ENCODE data around the gene RIC8A. TPM values are rescaled to one million over a fixed set of nuclear protein-coding genes. Genes with fewer than 3 reads are reported as not detected.

The RIC8A gene
- total and polyA plus RNA-seq, 9 donors = 33.6 to 119 (median 83.8) TPM

DNA sequence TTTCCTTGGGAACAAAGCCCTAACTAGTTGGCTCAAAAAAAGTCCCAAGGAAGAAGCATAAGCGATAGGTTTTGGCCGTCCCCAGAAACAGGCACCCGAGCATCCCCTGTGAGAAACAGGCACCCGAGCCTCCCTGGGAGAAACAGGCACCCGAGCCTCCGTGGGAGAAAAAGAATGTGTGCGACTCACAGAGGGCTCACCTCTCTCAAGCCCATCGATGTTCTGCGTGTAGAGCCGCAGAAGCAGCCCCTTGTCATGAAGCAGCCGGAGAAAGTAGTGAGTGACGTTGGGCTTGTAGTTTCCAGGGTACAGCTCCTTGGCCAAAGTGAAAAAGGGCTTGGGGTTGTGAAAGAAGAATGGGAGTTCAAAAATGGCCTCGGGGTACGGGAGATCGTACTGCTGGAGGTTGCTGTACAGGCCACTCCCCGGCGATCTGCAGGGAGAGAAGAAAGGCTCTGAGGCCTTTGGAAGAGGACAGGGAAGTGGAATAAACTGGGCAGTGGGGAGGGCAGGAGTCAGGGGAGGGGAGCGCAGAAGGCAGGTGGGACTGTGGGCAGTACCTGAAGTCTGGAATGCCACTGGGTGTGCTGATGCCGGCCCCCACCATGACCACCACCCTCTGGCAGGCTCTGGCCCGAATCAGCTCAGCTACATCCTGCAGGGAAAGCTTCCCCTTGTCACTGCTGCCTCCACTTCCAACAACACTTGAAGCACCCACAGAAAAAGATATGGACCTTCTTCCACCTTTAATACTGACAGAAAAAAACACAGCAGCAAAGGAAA, 25.5 kb downstream of the RIC8A start:
- no peak for TF ChIP-seq POLR2A (IDR thresholded peaks at IDR 0.05)
- TF ChIP-seq EP300 (IDR thresholded peaks at IDR 0.05) = no peak
- no peak for TF ChIP-seq CTCF (IDR thresholded peaks at IDR 0.05)
- intact Hi-C loops (cut with DNase I) = loop anchor here in 1 of 4 donors (10.0 kb wide), 1 partner anchor 72 kb away; the partner anchor contains the start of gene IFITM2
- no peak for DNase-seq
- no peaks in the 10 kb centered on the region for H3K9me3 ChIP-seq
- 88 to 90% (median 89%) methylated on average over 20 of the region's 20 CpGs for WGBS, 3 donors
- H3K36me3 ChIP-seq = no peaks in the 10 kb centered on the region
- no peak overlapping the region for H3K4me3 ChIP-seq
- H3K27me3 ChIP-seq = no peaks in the 10 kb centered on the region
- H3K27ac ChIP-seq = no peak overlapping the region
- H3K4me1 ChIP-seq (ENCODE audit: insufficient read depth) = peaks cover 8% of the 10 kb centered on the region

DNA sequence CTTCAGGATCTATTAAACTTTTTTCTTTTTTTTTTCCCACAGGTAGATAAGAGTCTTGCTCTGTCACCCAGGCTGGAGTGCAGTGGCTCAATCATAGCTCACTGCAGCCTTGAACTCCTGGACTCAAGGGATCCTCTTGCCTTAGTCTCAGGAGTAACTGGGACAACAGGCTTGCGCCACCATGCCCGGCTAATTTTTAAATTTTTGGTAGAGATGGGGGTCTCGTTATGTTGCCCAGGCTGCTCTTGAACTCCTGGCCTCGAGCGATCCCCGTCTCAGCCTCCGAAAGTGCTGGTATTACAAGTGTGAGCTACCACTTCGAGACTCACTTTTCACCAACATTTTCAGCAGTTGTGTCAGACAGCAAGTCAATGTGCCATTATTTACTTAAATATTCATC, 27.7 kb downstream of the RIC8A start:
- no peaks in the 10 kb centered on the region for H3K27me3 ChIP-seq
- no peak for DNase-seq
- no peaks in the 10 kb centered on the region for H3K9me3 ChIP-seq
- peaks cover 8% of the 10 kb centered on the region for H3K4me1 ChIP-seq (ENCODE audit: insufficient read depth)
- H3K27ac ChIP-seq = no peak overlapping the region
- H3K36me3 ChIP-seq = no peaks in the 10 kb centered on the region
- TF ChIP-seq CTCF (IDR thresholded peaks at IDR 0.05) (no peak), EP300 (IDR thresholded peaks at IDR 0.05) (no peak), POLR2A (IDR thresholded peaks at IDR 0.05) (no peak)
- 65 to 76% (median 70%) methylated on average over 8 of the region's 8 CpGs for WGBS, 3 donors
- intact Hi-C loops (cut with DNase I) = loop anchor here in 2 of 4 donors (5.0 to 10.0 kb wide), 2 partner anchors 70 to 212 kb away; partner anchors contain the start of gene IFITM2 (in 1 of the 2)
- peak overlapping the region; percentile 88 for H3K4me3 ChIP-seq

DNA sequence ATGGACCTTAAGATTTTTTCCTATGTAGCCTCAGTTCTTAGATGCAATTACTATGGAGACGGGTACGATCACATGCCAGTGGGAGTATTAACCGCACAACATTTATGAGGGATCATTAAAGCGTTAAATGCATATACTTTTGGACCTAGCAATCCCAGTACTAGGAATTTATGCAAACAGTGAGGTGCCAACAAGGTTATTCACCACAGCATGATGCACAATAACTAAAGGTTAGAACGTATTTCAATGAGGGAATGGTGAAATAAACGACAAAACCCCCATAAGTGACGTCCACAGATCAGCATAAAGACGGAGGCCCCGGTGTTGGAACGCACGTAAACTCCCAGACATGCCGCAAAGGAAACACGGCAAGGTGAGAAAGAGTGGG, 28.1 kb downstream of the RIC8A start:
- H3K27me3 ChIP-seq = no peaks in the 10 kb centered on the region
- no peak for DNase-seq
- H3K36me3 ChIP-seq = no peaks in the 10 kb centered on the region
- H3K4me3 ChIP-seq = peak overlapping the region; percentile 88
- H3K4me1 ChIP-seq (ENCODE audit: insufficient read depth) = peaks cover 8% of the 10 kb centered on the region
- intact Hi-C loops (cut with DNase I) = loop anchor here in 2 of 4 donors (5.0 to 10.0 kb wide), 2 partner anchors 69 to 212 kb away; partner anchors contain the start of gene IFITM2 (in 1 of the 2)
- no peaks in the 10 kb centered on the region for H3K9me3 ChIP-seq
- 1% methylated on average over 13 of the region's 13 CpGs for WGBS, 3 donors
- peak overlapping the region; percentile 57 to 90 for H3K27ac ChIP-seq
- TF ChIP-seq POLR2A (IDR thresholded peaks at IDR 0.05) (no peak), CTCF (IDR thresholded peaks at IDR 0.05) (no peak), EP300 (IDR thresholded peaks at IDR 0.05) (no peak)

DNA sequence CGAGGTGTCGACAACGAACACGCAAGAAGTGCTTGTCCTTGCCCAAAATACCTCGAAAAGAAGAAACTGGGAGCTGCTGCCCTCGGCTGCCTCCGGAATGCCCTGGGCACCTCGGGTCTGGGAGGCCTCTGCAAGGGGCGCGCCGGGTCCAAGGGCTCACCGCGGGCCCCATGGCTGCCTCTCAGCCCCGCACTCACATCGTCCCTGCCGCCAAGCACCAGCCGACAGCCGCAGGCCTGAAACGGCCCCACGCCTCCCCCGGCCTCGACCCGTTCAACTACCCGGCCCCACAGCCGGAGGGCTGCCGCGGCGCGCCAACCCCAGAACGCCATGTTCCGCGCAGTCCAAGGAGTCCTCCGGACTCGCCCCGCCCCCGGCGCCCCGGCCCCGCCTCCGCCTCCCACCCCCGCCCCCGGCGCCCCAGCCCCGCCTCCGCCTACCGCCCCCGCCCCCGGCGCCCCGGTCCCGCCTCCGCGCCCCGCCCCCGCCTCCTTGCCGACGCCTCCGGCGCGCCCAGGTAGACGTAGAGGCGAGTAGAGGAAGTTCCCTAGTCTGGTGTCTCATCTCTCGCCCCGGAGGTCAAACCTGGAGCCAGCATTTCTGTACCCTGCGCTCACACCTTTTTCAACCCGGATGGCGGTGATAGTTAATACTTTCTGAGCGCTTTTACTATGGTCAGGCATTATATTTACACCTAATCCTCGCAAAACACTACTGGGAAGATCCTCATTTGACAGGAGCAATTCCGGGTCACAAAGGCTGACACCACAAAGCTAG, 28.7 kb downstream of the RIC8A start, which contains the start of gene SIRT3:
Gene SIRT3 (minus strand): TSS at position 346 of the 777 bp plus-strand sequence. CDS start 14 bp downstream, at position 332.
- intact Hi-C loops (cut with DNase I) = loop anchor here in 3 of 4 donors (2.0 to 10.0 kb wide), 3 partner anchors 29 to 211 kb away; partner anchors contain the start of genes BET1L (in 1 of the 3), IFITM2 (in 1 of the 3) and RIC8A (in 1 of the 3)
- Histone ChIP-seq H3K4me3 (peak within 1 kb of the TSS; percentile 88), H3K27ac (peak within 1 kb of the TSS; percentile 57 to 90), H3K36me3 (no peaks in the 10 kb centered on the region), H3K9me3 (no peaks in the 10 kb centered on the region), H3K4me1 (ENCODE audit: insufficient read depth) (peaks cover 8% of the 10 kb centered on the region), H3K27me3 (no peaks in the 10 kb centered on the region)
- TF ChIP-seq EP300 (IDR thresholded peaks at IDR 0.05) (no peak), CTCF (IDR thresholded peaks at IDR 0.05) (peak in 1 of 3 donors; percentile 53), POLR2A (IDR thresholded peaks at IDR 0.05) (peak; percentile 27)
- 0 to 1% (median 1%) methylated on average over 37 to 70 of the region's 70 CpGs for WGBS, 3 donors
- peak; percentile 79 to 88 (median 83) for DNase-seq

Data from ovary (tissue), 9 donors.